Activated T-cell treated with anti-CD3 and anti-CD28 coated beads, Interleukin-2, amount 50 U/mL, for 24 hours (primary cell): ENCODE measurements around the gene NUDT22.

Experiments used
- DNase-seq: peaks from one replicate; pipeline ENCODE4 v3.0.0-alpha.2; 2020
- H3K27ac Mint-ChIP-seq: 2 replicates; pipeline ENCODE4 v1.8.0; 2020; ENCODE audit warnings: mild to moderate bottlenecking, mixed read lengths
- H3K27me3 Mint-ChIP-seq: 2 replicates; pipeline ENCODE4 v1.8.0; 2020; ENCODE audit warnings: mixed read lengths
- H3K36me3 Mint-ChIP-seq: 2 replicates; pipeline ENCODE4 v1.8.0; 2020; ENCODE audit warnings: low read depth, mixed read lengths
- H3K4me1 Mint-ChIP-seq: 2 replicates; pipeline ENCODE4 v1.8.0; 2020; ENCODE audit warnings: low read depth, mixed read lengths
- H3K4me3 Mint-ChIP-seq: 2 replicates; pipeline ENCODE4 v1.8.0; 2020; ENCODE audit warnings: mild to moderate bottlenecking, moderate library complexity, mixed read lengths
- H3K9me3 Mint-ChIP-seq: 2 replicates; pipeline ENCODE4 v1.8.0; 2020; ENCODE audit warnings: mixed read lengths

The NUDT22 gene

DNA sequence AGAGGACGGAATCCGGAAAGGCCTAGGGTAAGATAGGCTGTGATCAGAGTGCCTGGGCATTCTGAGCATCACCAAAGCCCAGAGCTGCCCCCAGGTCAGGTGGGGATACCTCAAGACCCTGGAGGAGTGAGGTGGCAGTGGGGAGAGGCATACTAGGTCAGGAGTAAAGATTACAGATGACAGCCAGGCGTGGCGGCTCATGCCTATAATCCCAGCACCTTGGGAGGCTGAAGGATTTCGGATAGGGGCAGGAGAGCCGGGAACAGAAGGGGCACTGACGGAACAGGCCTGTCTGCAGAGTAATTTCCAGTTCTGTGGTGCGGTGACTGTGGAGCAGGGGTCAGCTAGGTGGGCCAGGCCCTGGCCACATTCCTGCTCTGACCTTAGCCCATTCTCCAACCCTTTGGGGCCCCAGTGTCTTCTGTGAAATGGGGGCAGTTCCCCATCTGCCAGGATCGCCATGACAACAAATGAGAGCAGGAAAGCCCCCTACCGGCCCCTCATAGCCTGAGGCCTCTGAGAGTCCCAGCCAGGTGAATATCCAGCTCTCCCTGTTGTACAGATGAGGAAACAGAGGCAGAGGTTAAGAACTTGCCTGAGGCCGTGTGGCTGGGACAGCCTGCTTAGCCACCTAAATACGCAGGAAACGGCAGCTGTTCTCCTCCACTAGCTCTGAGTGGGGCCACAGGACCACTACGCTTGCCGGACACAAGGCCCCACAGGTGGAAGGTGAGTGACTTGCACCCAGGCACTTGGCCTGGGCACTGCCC lies 49.1 kb downstream of the NUDT22 start:
- DNase-seq = no peak
- Mint-ChIP-seq H3K27ac (no peak overlapping the region), H3K27me3 (no peaks in the 10 kb centered on the region), H3K36me3 (peaks cover 43% of the 10 kb centered on the region), H3K9me3 (no peaks in the 10 kb centered on the region), H3K4me1 (peaks cover 14% of the 10 kb centered on the region), H3K4me3 (no peak overlapping the region)

DNA sequence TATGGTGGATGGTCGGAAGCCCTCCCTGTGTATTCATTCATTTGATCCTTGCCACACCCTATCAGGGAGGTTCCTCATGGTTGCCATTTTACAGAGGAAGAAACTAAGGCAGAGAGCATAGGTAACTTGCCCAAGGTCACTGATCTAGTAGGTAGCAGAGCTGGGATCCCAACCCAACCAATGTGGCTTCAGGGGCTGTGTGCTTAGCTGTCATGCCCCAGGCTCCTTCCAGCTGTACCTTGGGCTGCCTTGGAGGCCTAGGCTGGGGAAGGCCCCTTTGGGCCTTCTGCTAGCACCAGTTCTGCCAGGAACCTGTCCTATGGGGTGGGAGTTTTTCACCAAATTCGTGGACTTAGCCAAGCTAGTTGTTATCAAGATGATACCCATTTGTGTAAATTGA lies 49.8 kb downstream of the NUDT22 start:
- no peak for DNase-seq
- H3K27me3 Mint-ChIP-seq = no peaks in the 10 kb centered on the region
- no peaks in the 10 kb centered on the region for H3K9me3 Mint-ChIP-seq
- no peak overlapping the region for H3K4me3 Mint-ChIP-seq
- peaks cover 14% of the 10 kb centered on the region for H3K4me1 Mint-ChIP-seq
- H3K27ac Mint-ChIP-seq = peak overlapping the region; percentile 44
- peaks cover 39% of the 10 kb centered on the region for H3K36me3 Mint-ChIP-seq

GRCh38 chr11:64276653-64277431 lies 50.8 kb downstream of the NUDT22 start:
- Mint-ChIP-seq H3K9me3 (no peaks in the 10 kb centered on the region), H3K4me3 (no peak overlapping the region), H3K4me1 (peaks cover 12% of the 10 kb centered on the region), H3K36me3 (peaks cover 45% of the 10 kb centered on the region), H3K27me3 (no peaks in the 10 kb centered on the region), H3K27ac (no peak overlapping the region)
- no peak for DNase-seq

GRCh38 chr11:64278576-64279190 lies 52.6 kb downstream of the NUDT22 start:
- Mint-ChIP-seq H3K36me3 (peaks cover 47% of the 10 kb centered on the region), H3K27me3 (no peaks in the 10 kb centered on the region), H3K9me3 (no peaks in the 10 kb centered on the region), H3K4me1 (peaks cover 11% of the 10 kb centered on the region), H3K27ac (no peak overlapping the region), H3K4me3 (no peak overlapping the region)
- DNase-seq = no peak
